ENCODE data around the gene CCNL1.
"Not testable (repeated sequence)": the region's sequence is repeated elsewhere in the genome, so short reads cannot be mapped to it uniquely, and the experiment has no call there.

CCNL1 gene

DNA sequence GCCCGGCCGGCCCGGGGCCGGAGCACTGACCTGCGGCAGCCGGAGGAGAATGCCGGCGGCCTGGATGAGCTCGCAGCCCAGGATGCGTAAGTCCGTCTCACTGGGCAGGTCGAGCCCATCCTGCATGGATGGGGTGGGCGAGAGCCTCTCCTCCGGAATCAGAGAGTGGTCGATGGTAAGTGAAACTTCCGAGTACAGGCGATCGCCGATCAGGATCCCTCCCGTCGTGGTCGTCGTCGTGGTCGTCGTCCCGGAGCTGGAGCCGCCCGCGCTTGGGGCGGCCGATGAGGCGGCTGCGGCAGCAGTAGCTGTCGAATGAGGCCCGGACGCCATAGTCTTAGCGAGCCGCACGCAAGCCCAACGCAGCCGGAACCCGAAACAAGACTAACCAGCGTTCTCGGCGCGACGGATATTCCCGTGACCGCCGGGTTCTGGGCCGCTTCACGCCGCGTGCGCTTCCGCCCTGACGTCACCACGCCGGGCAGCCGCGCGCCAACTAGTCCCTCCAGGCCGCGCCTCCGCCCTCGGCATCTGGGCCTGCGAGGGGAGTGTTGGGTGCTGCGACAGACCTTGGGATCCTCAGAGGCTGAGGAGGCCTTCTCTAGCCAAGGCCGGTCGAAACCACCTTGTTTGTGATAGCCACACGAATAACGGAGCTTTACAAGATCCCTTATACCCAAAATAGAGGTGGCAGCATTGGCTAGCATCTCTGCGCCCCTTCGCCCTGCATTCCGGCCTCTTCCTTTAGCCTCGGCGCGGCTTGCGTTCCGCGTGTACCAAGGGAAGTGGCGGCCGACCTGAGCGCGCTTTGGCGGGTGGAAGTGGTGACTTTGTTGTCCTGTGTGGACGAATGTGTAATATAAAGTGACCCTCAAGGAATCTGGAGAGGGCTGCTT is at the start of gene CCNL1:
TSS of gene CCNL1 (minus strand) at position 386 of the 896 bp plus-strand sequence. CDS start at position 333, 53 bp downstream.
- DNase-seq (ENCODE audit: low spot score) = peak; percentile 90
- TF ChIP-seq, protein P1, sequence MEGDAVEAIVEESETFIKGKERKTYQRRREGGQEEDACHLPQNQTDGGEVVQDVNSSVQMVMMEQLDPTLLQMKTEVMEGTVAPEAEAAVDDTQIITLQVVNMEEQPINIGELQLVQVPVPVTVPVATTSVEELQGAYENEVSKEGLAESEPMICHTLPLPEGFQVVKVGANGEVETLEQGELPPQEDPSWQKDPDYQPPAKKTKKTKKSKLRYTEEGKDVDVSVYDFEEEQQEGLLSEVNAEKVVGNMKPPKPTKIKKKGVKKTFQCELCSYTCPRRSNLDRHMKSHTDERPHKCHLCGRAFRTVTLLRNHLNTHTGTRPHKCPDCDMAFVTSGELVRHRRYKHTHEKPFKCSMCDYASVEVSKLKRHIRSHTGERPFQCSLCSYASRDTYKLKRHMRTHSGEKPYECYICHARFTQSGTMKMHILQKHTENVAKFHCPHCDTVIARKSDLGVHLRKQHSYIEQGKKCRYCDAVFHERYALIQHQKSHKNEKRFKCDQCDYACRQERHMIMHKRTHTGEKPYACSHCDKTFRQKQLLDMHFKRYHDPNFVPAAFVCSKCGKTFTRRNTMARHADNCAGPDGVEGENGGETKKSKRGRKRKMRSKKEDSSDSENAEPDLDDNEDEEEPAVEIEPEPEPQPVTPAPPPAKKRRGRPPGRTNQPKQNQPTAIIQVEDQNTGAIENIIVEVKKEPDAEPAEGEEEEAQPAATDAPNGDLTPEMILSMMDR (IDR thresholded peaks at IDR 0.05; ENCODE audit: extremely low read depth, insufficient read depth, missing control alignments) = no peak
- in situ Hi-C loops (cut with MboI; ENCODE audit: low pct_unique_long_range_greater_than_20kb, low sequenced_read_pairs, unreplicated experiment) = no loop called here

DNA sequence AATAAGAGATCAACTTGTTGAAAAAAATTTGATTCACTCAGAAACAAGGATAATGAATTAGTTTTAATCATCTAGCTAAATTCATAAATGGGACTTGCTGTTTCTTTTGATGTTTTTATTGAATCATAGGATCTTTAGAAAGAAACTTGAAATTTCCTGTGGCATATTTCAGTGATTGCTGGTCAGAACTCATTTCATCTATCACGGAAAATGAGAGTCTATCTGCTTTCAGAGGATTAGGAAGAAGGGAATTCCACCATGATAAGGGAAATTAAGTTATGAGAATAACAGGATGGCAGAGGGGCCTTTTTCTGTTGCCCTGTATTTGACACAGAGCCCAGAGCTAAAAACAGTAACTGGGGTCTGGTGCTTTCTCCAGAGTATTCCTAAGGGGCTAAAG is 44.9 kb upstream of the CCNL1 start:
- in situ Hi-C loops (cut with MboI; ENCODE audit: low pct_unique_long_range_greater_than_20kb, low sequenced_read_pairs, unreplicated experiment) = no loop called here
- TF ChIP-seq, protein P1 (IDR thresholded peaks at IDR 0.05; ENCODE audit: extremely low read depth, insufficient read depth, missing control alignments) = no peak
- no peak for DNase-seq (ENCODE audit: low spot score)

DNA sequence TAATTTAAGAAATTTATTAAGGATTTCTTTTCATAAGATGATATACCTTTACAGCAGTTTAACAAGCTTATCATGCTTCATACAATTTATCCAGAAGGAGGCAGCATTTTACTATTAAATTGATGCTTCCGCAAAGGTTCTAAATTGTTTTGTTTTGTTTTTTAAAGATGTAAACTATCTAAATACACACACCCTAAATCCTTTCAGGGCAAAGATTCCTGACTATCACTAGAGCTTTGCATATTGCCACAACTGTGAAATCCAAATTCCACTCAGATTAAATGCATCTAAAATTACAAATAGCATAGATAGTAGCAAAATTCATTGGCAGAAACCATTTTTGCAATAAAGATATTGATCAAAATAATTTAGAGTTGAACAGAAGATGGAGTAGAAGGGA is 44.5 kb upstream of the CCNL1 start:
- no peak for DNase-seq (ENCODE audit: low spot score)
- TF ChIP-seq, protein P1 (IDR thresholded peaks at IDR 0.05; ENCODE audit: extremely low read depth, insufficient read depth, missing control alignments) = no peak
- in situ Hi-C loops (cut with MboI; ENCODE audit: low pct_unique_long_range_greater_than_20kb, low sequenced_read_pairs, unreplicated experiment) = no loop called here

DNA sequence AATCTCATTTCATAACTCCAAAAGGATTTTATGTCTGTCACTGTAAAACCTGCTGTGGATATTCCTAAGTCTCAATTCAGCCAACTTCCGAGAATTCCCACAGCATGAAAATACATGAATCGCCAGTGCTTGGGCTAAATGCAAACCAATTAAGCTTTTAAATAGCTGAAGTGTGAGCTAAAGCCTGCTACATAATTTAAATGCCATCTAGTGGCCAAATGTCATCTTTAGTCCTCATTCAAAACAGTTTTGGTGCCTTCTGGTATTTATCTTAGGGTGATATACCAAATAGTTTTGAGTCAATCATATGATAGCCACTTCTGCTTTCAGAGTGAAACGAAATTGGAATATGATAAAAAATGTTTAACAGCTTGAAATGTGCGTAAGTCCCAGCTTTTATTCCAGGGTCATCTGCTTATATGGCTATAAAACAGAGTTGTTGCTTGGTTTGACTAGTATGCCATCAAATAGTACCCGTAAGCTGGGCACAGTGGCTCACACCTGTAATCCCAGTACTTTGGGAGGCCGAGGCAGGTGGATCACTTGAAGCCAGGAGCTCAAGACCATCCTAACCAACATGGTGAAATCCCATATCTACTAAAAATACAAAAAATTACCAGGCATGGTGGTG is 41.8 kb upstream of the CCNL1 start:
- TF ChIP-seq, protein P1 (IDR thresholded peaks at IDR 0.05; ENCODE audit: extremely low read depth, insufficient read depth, missing control alignments) = peak; percentile 54
- in situ Hi-C loops (cut with MboI; ENCODE audit: low pct_unique_long_range_greater_than_20kb, low sequenced_read_pairs, unreplicated experiment) = no loop called here
- DNase-seq (ENCODE audit: low spot score) = peak; percentile 55

GRCh38 chr3:157199841-157200240 is 39.9 kb upstream of the CCNL1 start:
- DNase-seq (ENCODE audit: low spot score) = no peak
- in situ Hi-C loops (cut with MboI; ENCODE audit: low pct_unique_long_range_greater_than_20kb, low sequenced_read_pairs, unreplicated experiment) = no loop called here
- TF ChIP-seq, protein P1 (IDR thresholded peaks at IDR 0.05; ENCODE audit: extremely low read depth, insufficient read depth, missing control alignments) = no peak

DNA sequence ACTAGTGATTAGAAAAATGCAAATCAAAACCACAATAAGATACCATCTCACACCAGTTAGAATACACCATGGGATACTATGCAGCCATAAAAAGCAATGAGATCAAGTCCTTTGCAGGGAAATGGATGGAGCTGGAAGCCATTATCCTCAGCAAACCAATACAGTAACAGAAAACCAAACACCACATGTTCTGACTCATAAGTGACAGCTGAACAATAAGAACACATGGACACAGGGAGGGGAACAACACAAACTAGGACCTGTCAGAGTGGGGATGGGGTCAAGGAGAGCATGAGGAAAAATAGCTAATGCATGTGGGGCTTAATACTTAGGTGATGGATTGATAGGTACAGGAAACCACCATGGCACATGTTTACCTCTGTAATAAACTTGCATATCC is 36.0 kb upstream of the CCNL1 start:
- in situ Hi-C loops (cut with MboI; ENCODE audit: low pct_unique_long_range_greater_than_20kb, low sequenced_read_pairs, unreplicated experiment) = no loop called here
- TF ChIP-seq, protein P1 (IDR thresholded peaks at IDR 0.05; ENCODE audit: extremely low read depth, insufficient read depth, missing control alignments) = no peak
- DNase-seq (ENCODE audit: low spot score) = no peak

DNA sequence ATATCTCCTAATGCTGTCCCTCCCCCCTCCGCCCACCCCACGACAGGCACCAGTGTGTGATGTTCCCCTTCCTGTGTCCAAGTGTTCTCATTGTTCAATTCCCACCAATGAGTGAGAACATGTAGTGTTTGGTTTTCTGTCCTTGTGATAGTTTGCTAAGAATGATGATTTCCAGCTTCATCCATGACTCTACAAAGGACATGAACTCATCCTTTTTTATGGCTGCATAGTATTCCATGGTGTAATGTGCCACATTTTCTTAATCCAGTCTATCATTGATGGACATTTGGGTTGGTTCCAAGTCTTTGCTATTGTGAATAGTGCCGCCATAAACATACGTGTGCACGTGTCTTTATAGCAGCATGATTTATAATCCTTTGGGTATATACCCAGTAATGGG is 31.2 kb upstream of the CCNL1 start:
- in situ Hi-C loops (cut with MboI; ENCODE audit: low pct_unique_long_range_greater_than_20kb, low sequenced_read_pairs, unreplicated experiment); DNase-seq (ENCODE audit: low spot score): not testable (repeated sequence)

All from GM13977 (cell line).